K562 (cell line): ENCODE results near the gene CD37. TPM values are rescaled to one million over a fixed set of nuclear protein-coding genes. Genes with fewer than 3 reads are reported as not detected.

Source experiments
- CBFA2T2 ChIP-seq: fragments of 450-650 bp; conservative IDR thresholded peaks from 2 replicates; pipeline ENCODE4 v1.6.1; 2017; ENCODE audit warnings: mild to moderate bottlenecking
- CBX5 ChIP-seq: IDR thresholded peaks from 2 replicates; pipeline ENCODE4 v1.6.1; 2014; ENCODE audit warnings: low read depth, borderline replicate concordance
- E2F3 ChIP-seq: fragments of 250-450 bp; sonication (Bioruptor Pico); IDR thresholded peaks from 2 replicates; pipeline ENCODE4 v1.4.0; 2020; ENCODE audit warnings: mild to moderate bottlenecking
- KAT7 ChIP-seq: sonication (generic); formaldehyde crosslinking; IDR thresholded peaks from 2 replicates; pipeline ENCODE4 v1.8.0; 2022; ENCODE audit warnings: missing genetic modification reagents, mild to moderate bottlenecking, borderline replicate concordance
- KDM5B ChIP-seq: fragments of 200-600 bp; sonication (generic); IDR thresholded peaks from 2 replicates; pipeline ENCODE4 v1.6.1; 2012; ENCODE audit warnings: low read depth, mild to moderate bottlenecking, moderate library complexity, low read length, control low read depth, inconsistent platforms; ENCODE audit not compliant: insufficient replicate concordance
- MAFG ChIP-seq: fragments of 450-650 bp; conservative IDR thresholded peaks from 2 replicates; pipeline ENCODE4 v1.6.1; 2016; ENCODE audit warnings: missing genetic modification characterization, missing compliant biosample characterization
- POLR2G ChIP-seq: fragments of 200-400 bp; formaldehyde crosslinking; IDR thresholded peaks from 2 replicates; pipeline ENCODE4 v1.6.1; 2017; ENCODE audit warnings: low read depth, mild to moderate bottlenecking, antibody characterized with exemption, low read length, moderate library complexity
- RBM22 ChIP-seq: fragments of 200-400 bp; formaldehyde crosslinking; IDR thresholded peaks from 2 replicates; pipeline ENCODE4 v1.6.1; 2018; ENCODE audit warnings: low read length, low read depth; ENCODE audit not compliant: poor library complexity, severe bottlenecking
- SMARCA5 ChIP-seq: fragments of 450-650 bp; IDR thresholded peaks from 2 replicates; pipeline ENCODE4 v1.6.1; 2016
- SNRNP70 ChIP-seq: fragments of 200-400 bp; formaldehyde crosslinking; optimal IDR thresholded peaks from 2 replicates; pipeline ENCODE3; 2017; ENCODE audit warnings: low read depth, low read length
- TAF15 ChIP-seq: fragments of 200-400 bp; formaldehyde crosslinking; IDR thresholded peaks from 2 replicates; pipeline ENCODE4 v1.6.1; 2017; ENCODE audit warnings: mild to moderate bottlenecking, low read depth, low read length, moderate library complexity
- ZNF184 ChIP-seq: sonication (generic); formaldehyde crosslinking; IDR thresholded peaks from 2 replicates; pipeline ENCODE4 v1.5.0; 2020; ENCODE audit warnings: missing genetic modification reagents
- ZNF224 ChIP-seq: sonication (generic); formaldehyde crosslinking; IDR thresholded peaks from 2 replicates; pipeline ENCODE4 v1.8.0; 2022; ENCODE audit warnings: mild to moderate bottlenecking, missing genetic modification reagents
- ZNF23 ChIP-seq: fragments of 250-450 bp; sonication (Bioruptor Pico); IDR thresholded peaks from 2 replicates; pipeline ENCODE4 v1.4.0; 2020; ENCODE audit warnings: mild to moderate bottlenecking
- ZNF75A ChIP-seq: fragments of 450-650 bp; formaldehyde crosslinking; IDR thresholded peaks from 2 replicates; pipeline ENCODE4 v1.4.0; 2020; ENCODE audit warnings: mild to moderate bottlenecking
- ZNF79 ChIP-seq: fragments of 250-450 bp; sonication (Bioruptor Pico); IDR thresholded peaks from 2 replicates; pipeline ENCODE4 v1.4.0; 2020; ENCODE audit warnings: low read depth, mild to moderate bottlenecking, moderate library complexity
- polyA plus RNA-seq, 8 experiments: library from polyadenylated mRNA; depleted of rRNA in 4 of 8; stranded (reverse) in 5 of 8; unstranded in 3 of 8; fragments of >200 nt; fragmentation: Nextera tagmentation in 2 of 8; fragmentation: Illumina TruSeq in 1 of 8; extraction: Ambion mirVana in 2 of 8; extraction: Trizol in 1 of 8; gene quantifications; 2 replicates each; pipeline versions ENCODE4 v1.2.1 to v1.2.3, GENCODE V29; 2011 to 2014; ENCODE audit warnings: inconsistent platforms in 1 of 8, missing spikeins in 1 of 8
- total RNA-seq, 7 experiments: library from RNA; depleted of rRNA in 6 of 7; stranded (reverse); fragments of >200 nt in 6 of 7; fragmentation: Illumina TruSeq in 2 of 7; extraction: Trizol in 2 of 7; gene quantifications; 2 replicates each; pipeline versions ENCODE4 v1.2.1 to v1.2.3, GENCODE V29; 2011 to 2021; ENCODE audit warnings: low replicate concordance in 1 of 7
- TF ChIP-seq, protein P1 (sequence below): fragments of 450-650 bp; IDR thresholded peaks from 2 replicates; pipeline ENCODE4 v1.6.1; 2018; ENCODE audit not compliant: partially characterized antibody
- TF ChIP-seq, protein P2 (sequence below): fragments of 250-450 bp; sonication (Bioruptor Pico); IDR thresholded peaks from 2 replicates; pipeline ENCODE4 v1.5.0; 2021
- TF ChIP-seq, protein P3 (sequence below): sonication (generic); formaldehyde crosslinking; IDR thresholded peaks from 2 replicates; pipeline ENCODE4 v1.8.1; 2022; ENCODE audit warnings: missing genetic modification reagents
- TF ChIP-seq, protein P4 (sequence below): fragments of 250-450 bp; sonication (Bioruptor Pico); IDR thresholded peaks from 2 replicates; pipeline ENCODE4 v1.8.0; 2021; ENCODE audit warnings: mild to moderate bottlenecking, moderate library complexity

The CD37 gene
- total and polyA plus RNA-seq, 9 of the 15 experiments (the other 6 are each of a cell fraction or from before 2014, with no cell fraction given), result 2.5 to 19.0 (median 7.4) TPM

DNA sequence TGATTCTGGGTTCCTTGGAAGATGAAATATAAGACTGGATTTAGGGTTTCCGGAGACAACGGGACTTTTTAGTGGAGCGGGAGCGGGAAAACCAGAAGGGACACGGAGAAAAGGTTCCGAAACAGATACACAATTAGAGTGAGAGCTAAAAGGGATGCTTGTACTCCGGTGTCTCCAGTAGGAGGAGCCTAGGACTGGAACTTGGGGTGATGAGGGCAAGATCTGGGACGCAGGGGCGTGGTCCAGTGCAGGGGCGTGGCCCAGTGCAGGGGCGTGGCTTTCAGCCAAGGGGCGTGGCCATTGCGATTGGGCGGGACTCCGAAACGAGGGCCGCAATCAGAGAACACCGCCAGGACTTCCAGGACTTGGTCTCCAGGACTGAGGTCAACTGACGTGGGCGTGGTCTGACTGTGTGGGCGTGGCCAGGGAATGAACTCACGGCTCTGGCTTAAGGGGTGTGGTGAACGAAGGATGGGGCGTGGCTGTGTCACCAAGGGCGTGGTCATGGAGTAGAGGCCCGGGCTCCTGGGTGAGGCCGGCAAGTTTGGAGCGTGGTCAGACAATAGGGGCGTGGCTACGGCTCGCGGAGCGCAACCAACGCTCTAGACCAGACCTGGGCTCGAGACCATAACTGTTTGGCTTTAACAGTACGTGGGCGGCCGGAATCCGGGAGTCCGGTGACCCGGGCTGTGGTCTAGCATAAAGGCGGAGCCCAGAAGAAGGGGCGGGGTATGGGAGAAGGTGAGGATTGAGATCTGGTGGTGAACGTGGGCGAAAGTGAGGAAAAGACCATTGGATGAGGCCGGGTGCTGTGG is 28.3 kb downstream of the CD37 start, which contains the start of gene DKKL1 (continued):
- TF ChIP-seq CBX5 (0 out of 2 replicates have a peak, but pooled peaks have one; percentile 35), ZNF224 (no peak), CBFA2T2 (no peak), SMARCA5 (no peak), KDM5B (no peak), MAFG (no peak), TAF15 (no peak), ZNF79 (no peak), POLR2G (peak; percentile 70), KAT7 (CRISPR knock-in tag) (no peak), ZNF75A (CRISPR knock-in tag) (no peak), ZNF23 (no peak), RBM22 (no peak), E2F3 (CRISPR knock-in tag) (no peak), SNRNP70 (no peak), ZNF184 (CRISPR knock-in tag) (no peak)
- TF ChIP-seq, protein P1, sequence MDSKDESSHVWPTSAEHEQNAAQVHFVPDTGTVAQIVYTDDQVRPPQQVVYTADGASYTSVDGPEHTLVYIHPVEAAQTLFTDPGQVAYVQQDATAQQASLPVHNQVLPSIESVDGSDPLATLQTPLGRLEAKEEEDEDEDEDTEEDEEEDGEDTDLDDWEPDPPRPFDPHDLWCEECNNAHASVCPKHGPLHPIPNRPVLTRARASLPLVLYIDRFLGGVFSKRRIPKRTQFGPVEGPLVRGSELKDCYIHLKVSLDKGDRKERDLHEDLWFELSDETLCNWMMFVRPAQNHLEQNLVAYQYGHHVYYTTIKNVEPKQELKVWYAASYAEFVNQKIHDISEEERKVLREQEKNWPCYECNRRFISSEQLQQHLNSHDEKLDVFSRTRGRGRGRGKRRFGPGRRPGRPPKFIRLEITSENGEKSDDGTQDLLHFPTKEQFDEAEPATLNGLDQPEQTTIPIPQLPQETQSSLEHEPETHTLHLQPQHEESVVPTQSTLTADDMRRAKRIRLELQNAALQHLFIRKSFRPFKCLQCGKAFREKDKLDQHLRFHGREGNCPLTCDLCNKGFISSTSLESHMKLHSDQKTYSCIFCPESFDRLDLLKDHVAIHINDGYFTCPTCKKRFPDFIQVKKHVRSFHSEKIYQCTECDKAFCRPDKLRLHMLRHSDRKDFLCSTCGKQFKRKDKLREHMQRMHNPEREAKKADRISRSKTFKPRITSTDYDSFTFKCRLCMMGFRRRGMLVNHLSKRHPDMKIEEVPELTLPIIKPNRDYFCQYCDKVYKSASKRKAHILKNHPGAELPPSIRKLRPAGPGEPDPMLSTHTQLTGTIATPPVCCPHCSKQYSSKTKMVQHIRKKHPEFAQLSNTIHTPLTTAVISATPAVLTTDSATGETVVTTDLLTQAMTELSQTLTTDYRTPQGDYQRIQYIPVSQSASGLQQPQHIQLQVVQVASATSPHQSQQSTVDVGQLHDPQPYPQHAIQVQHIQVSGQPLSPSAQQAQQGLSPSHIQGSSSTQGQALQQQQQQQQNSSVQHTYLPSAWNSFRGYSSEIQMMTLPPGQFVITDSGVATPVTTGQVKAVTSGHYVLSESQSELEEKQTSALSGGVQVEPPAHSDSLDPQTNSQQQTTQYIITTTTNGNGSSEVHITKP, result peak; percentile 88
- TF ChIP-seq, protein P2, sequence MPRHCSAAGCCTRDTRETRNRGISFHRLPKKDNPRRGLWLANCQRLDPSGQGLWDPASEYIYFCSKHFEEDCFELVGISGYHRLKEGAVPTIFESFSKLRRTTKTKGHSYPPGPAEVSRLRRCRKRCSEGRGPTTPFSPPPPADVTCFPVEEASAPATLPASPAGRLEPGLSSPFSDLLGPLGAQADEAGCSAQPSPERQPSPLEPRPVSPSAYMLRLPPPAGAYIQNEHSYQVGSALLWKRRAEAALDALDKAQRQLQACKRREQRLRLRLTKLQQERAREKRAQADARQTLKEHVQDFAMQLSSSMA (CRISPR knock-in tag), result no peak
- TF ChIP-seq, protein P3, sequence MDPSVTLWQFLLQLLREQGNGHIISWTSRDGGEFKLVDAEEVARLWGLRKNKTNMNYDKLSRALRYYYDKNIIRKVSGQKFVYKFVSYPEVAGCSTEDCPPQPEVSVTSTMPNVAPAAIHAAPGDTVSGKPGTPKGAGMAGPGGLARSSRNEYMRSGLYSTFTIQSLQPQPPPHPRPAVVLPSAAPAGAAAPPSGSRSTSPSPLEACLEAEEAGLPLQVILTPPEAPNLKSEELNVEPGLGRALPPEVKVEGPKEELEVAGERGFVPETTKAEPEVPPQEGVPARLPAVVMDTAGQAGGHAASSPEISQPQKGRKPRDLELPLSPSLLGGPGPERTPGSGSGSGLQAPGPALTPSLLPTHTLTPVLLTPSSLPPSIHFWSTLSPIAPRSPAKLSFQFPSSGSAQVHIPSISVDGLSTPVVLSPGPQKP (CRISPR knock-in tag), result no peak
- TF ChIP-seq, protein P4, sequence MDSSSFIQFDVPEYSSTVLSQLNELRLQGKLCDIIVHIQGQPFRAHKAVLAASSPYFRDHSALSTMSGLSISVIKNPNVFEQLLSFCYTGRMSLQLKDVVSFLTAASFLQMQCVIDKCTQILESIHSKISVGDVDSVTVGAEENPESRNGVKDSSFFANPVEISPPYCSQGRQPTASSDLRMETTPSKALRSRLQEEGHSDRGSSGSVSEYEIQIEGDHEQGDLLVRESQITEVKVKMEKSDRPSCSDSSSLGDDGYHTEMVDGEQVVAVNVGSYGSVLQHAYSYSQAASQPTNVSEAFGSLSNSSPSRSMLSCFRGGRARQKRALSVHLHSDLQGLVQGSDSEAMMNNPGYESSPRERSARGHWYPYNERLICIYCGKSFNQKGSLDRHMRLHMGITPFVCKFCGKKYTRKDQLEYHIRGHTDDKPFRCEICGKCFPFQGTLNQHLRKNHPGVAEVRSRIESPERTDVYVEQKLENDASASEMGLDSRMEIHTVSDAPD (CRISPR knock-in tag), result no peak
